Fibroblast of lung (primary cell): ENCODE measurements around the gene PTPRH.

Experiments used
- EZH2 ChIP-seq: IDR thresholded peaks from 2 replicates; pipeline ENCODE4 v1.5.1; 2012; ENCODE audit warnings: low read length, control low read depth, mild to moderate bottlenecking; ENCODE audit errors: missing control alignments
- TF ChIP-seq, protein P1 (sequence below), 2 donors: IDR thresholded peaks in 1 of 2; conservative IDR thresholded peaks in 1 of 2; 1 replicate in 1 of 2; 2 replicates in 1 of 2; pipeline ENCODE4 v1.5.1; 2011 to 2012; ENCODE audit warnings: low read length in 2 of 2, control low read depth in 1 of 2, inconsistent platforms in 1 of 2, low read depth in 1 of 2, mild to moderate bottlenecking in 1 of 2

DNA sequence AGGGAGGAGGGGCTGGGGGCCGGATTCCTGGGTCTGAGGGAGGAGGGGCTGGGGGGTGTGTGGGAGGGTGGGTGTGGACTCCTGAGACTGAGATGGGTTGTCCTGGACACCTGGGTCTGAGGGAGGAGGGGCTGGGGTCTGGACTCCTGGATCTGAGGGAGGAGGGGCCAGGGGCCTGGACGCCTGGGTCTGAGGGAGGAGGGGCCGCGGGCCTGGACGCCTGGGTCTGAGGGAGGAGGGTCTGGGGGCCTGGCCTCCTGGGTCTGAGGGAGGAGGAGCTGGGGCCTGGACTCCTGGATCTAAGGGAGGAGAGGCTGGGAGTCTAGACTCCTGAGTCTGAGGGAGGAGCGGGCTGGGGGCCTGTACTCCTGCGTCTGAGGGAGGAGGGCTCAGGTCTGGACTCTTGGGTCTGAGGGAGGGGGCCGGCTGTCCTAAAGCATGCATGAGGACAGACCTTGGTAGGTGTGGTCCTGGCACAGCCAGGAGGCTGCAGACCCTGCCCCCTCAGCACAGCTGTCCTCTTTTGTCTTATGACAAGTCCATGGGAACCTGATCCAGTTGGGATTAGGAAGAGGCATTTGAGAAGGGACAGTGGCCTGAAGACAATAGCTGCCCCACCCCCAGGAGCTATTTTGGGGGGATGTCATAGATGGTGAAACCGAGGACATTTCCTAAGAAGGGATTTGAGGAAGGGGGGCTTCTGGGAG is 61.6 kb downstream of the PTPRH start:
- TF ChIP-seq, protein P1, sequence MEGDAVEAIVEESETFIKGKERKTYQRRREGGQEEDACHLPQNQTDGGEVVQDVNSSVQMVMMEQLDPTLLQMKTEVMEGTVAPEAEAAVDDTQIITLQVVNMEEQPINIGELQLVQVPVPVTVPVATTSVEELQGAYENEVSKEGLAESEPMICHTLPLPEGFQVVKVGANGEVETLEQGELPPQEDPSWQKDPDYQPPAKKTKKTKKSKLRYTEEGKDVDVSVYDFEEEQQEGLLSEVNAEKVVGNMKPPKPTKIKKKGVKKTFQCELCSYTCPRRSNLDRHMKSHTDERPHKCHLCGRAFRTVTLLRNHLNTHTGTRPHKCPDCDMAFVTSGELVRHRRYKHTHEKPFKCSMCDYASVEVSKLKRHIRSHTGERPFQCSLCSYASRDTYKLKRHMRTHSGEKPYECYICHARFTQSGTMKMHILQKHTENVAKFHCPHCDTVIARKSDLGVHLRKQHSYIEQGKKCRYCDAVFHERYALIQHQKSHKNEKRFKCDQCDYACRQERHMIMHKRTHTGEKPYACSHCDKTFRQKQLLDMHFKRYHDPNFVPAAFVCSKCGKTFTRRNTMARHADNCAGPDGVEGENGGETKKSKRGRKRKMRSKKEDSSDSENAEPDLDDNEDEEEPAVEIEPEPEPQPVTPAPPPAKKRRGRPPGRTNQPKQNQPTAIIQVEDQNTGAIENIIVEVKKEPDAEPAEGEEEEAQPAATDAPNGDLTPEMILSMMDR (conservative IDR thresholded peaks at IDR 0.05 in 1 of 2, IDR thresholded peaks at IDR 0.05 in 1 of 2; ENCODE audit: low read depth in 1 of 2, low read length in 2 of 2), result no peak
- no peak for TF ChIP-seq EZH2
